Fibroblast of skin of left quadriceps (primary cell): ENCODE results near the gene IP6K3.

ENCODE experiments used
- DNase-seq, 2 experiments: peaks; one replicate each; pipeline ENCODE4 v3.0.0-alpha.2; 2013; ENCODE audit warnings: low read depth in 2 of 2

The IP6K3 gene, protein sequence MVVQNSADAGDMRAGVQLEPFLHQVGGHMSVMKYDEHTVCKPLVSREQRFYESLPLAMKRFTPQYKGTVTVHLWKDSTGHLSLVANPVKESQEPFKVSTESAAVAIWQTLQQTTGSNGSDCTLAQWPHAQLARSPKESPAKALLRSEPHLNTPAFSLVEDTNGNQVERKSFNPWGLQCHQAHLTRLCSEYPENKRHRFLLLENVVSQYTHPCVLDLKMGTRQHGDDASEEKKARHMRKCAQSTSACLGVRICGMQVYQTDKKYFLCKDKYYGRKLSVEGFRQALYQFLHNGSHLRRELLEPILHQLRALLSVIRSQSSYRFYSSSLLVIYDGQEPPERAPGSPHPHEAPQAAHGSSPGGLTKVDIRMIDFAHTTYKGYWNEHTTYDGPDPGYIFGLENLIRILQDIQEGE

DNA sequence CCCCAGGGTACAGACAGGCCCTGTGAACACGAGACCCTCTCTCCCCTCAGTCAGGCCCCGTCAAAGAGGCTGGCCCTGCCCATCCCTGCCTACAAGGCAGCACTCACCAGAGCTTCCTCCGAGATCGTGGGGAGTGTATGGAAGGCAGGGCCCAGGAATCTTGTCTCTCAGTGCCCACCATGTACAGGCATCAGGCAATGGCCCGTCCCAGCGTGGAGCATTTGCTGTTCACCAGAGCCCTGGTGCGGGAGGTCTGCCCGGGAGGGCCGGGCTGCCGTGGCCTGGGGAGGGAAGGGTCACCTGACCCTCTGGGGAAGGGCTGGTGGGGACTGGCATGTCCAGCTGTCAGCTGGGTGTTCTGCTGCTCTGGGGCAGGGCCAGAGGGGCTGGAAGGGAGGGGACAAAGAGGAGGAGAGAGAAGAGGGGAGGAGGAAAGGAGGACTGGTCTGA lies at the start of gene IP6K3:
Gene IP6K3 (minus strand): TSS at position 255 of the 450 bp plus-strand sequence. CDS start 11,429 bp downstream, outside the sequence.
- no peak for DNase-seq

DNA sequence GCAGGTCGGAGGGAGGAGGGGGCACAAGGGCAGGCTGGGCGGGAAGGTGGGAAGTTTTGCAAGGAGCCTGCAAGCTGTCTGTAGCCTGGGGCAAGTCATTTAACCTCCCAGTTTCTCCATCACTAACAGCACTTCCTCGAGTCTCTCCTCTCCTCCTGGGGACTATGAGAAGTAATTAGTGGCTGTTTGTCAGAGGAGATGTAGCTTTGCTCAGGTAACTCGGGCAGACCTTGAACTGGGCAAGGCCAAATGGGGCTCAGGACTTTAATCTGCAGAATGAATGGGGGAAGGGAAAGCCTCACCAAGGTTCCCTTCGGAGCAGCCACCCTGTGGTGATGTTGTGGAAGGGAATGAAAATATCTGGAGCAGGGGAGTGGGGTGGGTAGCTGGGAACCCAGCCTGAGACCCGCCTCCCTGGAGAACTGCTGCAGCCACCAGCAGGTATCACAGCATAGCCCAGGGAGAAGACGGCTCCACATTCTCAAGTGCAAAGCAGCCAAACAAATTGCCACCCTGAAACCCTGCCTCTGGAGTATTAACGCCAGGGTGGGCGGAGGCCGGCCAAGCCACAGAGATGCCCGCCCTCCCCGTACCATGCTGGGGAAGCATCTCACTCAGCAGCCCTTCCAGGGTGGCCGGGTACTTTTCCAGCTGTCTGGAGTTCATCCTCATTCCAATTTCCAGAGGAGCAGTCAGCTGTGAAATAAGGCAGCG lies 48.4 kb upstream of the IP6K3 start:
- DNase-seq, result no peak

DNA sequence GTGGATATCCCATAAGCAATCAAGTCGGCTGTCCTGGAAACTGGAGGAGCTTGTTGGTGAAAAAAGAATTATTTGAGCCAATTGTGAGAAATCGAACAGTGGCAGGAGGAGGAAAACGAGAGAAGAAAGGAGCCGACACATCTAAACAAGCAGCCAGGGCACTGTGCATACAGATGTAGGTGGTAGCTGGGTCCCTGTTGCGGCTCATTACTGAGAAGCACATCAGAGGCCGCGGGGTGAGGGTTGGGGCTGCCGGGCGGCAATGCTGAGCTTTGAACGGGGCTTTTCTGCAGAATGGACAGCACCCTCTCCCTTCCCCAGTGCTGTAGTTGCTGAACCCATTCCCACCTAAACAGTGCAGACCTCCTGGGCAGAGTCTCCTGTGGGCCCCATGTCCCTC lies 46.3 kb upstream of the IP6K3 start:
- no peak for DNase-seq

DNA sequence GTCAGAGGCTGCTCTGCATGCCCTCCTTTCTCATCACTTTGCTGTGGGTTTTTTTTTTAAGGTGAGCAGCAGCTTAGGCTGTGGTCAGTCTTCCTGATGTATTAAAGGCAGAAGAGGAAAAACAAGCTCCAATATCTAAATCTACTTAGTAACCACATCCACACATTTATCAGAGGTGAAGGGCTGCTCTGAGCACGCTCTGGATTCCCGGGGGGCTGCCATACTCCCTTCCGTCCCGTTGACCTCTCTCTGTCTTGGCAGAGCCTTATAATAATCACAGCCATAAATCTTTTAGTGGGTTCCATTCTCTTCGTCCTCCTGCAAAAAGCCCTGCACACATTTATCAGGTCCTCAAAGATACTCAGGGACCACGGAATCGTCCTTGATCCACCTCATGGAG lies 44.9 kb upstream of the IP6K3 start:
- no peak for DNase-seq

DNA sequence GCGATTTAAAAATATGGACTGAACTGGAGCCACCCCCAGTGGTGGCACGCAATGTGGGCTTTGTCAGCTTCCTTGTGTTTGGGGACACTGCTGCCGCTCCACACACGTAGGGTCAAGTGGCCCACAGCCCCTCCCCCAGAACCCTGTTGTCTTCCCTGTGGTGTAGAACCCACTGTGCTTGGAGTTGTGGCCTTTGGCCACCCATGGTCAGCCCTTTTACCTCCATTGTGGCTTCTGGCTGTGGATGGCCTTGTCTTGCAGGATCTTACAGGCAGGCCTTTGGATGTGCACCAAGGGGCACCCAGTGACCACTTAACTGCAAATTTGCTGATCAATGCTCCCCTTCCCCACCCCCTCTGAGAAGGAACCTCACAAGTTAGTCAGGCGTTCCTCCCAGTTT lies 44.2 kb upstream of the IP6K3 start:
- no peak for DNase-seq

DNA sequence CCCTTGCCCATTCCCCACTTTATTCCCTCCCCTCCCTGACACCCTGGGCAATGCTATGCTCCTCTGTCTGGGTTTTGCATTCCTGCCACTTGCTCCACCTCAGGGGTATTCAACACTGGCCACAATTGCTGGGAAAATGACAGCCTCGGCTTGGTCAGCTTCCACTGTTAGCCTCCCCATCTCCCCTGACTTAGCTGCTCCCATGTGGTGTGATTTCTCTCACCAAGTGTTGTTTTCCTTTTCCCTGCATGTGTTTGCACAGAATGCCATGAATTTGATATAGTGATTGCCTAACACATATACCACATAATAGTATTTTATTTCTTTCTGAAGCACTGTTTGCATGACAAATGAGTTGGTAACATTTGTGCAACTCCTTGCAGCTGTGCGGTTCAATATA lies 43.7 kb upstream of the IP6K3 start:
- DNase-seq, result no peak

DNA sequence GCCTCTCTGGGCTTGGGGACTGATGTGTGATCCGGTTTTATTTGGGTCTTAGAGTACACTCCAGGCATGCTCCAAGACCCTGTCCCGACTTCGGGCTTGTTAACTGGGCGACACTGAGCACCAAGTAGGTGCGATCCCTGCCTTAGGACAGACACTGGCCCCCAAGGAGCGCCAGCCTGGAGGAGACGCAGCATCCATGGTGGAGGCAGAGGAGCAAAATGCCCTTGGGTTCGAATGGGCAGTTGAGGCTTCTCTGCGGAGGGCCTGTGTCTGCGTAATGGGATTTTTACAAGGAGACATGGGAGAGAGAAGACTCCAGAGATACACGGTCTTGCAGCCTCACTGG lies 42.8 kb upstream of the IP6K3 start:
- no peak for DNase-seq

DNA sequence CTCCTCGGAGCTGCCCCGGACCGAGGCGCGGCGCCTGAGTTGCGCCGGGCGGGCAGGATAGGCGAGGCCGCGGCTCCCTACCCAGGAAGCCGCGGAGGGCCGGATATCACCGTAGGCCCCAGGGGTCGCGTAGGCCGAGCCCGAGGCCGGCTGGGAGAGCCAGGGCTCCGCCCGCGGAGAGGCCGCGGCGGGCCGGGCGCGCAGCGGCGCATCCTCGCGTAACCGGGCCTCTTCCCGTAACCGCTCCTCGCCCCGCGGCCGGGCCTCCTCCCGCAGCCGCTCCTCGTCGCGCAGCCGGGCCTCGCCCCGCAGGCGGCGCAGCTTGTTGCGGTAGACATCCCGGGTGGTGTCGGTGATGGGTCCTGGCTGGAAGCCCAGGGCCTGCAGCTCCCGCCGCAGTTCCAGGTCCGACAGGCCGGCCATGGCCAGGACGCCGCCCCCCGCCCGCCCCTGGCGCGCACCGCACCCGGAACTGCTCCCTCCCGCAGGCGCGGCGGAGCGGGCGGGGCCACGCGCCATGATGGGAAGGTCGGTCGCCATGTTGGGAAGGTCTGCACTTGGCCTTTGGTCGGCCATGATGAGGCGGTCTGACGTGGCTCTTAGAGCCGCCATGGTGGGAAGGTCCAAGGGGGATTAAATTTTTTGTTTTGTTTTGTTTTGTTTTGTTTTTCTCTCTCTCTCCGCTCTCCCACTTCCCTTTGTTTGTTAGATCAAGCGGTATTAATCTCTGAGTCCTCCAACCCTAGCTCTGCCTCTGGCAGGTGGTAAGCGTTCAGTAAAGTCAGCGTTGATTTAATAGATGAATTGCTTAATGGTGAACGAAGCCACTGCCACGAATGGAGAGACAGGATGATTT lies 42.2 kb upstream of the IP6K3 start, which contains the start of gene LEMD2:
Gene LEMD2 (minus strand): TSS at position 437 of the 856 bp plus-strand sequence. CDS start 14 bp downstream, at position 423.
- DNase-seq, result peak; percentile 87 to 90

DNA sequence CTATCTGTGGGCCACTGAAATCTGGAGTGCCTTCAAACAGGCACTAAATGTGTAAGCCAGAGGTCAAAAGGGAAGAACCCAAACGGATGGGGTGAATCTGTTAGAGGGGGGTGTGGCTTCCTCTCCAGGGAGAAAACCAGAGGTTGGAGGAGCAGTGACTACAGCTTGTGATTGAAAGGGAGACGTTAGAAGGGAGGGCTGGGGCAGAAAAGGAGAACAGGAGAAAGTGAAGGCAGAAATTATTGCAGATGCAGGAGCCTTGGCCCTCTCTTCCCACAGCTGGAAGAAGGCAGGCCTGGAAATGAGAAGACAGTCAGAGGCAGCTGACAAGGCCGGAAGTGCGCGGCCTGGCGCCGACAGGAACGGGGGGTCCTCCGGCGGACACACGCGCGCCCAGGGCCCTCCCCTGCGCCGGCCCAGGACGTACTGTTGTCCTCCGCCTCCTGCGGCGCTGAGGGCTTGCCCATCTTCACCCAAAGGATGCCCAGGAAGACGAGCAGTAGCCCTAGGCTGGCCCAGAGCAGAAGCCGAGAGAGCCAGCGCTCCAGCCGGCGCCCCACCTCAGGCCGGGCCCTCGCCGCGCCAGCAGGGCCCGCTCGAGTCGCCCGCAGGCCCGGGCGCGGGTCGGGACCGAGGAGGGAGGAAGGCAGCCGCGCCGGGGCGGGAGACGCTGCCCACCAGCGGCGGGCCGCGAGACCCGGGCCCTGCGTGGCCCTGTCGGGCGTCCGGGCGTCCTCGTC lies 41.4 kb upstream of the IP6K3 start:
- DNase-seq, result peak in 1 of 2 experiments; percentile 32

DNA sequence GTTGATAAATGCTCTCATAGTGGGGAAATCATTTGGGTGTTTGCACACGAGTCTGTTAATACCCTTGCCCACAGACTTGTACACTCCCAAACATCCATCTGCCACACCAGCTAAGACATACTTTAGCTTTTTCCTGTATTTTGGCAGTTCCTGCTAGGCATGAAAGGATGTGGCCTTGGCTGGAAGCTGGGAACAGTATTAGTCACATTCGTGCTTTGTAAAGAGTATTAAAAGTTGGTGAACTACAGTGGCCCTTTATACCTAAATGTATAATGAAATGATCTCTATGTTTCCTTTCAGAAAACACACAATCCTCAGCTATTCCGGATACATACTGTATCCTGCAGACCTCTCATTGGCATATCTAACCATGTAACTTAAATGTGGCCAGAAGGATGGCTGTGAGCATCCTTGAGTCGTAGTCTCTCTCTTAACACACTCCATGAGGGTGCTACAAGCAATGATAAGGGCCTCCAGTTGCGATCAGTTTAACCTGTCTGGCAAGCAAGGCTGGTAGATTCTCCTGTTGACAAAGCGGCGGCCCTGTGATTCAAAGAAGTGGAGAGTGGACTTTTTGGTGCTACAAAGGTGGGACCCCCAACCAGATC lies 40.7 kb upstream of the IP6K3 start:
- DNase-seq, result no peak

DNA sequence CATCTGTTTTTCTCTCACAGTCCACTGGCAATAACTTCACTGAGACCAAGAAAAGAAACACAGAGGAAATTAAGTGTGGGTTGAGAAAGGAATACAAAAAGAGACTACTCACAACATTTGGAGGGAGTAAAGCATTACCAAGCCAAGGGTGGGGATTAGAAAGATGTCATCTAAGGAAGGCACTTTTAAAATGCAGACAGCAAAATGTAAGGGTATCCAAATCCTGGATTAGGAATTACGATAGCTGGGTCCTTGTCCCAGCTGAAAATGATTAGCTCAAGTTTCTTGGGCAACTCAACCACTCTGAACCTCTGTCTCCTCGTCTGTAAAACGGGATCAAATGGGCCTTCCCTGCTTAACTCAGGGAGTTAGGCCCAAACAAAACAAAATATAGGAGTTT lies 40.0 kb upstream of the IP6K3 start:
- DNase-seq, result no peak

DNA sequence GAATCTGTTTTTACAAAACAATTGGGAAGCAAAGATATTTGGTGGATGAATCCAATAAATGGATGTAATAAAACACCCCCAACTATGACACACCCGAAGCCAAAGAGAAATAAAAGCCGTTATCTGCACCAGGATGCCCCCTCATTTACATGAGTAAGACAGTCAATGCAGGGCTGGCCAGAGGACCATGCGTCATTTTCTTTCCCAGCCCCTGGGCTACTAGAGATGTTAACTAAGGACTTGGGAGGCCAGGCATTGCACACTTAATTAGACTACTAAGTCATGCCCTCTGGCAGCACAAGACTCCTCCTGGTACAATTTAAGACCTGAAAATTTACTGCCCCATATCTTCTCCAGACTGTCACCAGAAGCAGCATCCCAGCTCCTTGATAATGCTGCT lies 39.1 kb upstream of the IP6K3 start:
- DNase-seq, result no peak

DNA sequence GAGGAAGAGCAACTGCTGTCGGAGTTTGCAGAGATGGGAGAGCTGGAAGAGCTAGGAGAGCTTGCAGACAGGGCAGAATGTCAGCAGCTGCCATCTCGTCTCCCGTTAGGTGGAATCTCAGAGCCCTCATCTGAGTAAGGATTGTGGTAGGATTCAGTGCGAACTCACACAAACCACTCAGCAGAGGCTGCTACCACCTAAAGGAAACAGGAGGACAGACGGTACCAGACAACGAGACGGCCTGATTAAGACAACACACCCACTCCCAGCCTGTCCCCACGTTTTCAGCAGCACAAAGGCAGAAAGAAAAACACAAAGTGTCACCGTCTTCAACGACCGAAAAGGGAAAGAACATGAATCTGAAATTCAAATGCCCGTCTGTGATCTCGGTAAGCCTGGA lies 38.1 kb upstream of the IP6K3 start:
- no peak for DNase-seq

DNA sequence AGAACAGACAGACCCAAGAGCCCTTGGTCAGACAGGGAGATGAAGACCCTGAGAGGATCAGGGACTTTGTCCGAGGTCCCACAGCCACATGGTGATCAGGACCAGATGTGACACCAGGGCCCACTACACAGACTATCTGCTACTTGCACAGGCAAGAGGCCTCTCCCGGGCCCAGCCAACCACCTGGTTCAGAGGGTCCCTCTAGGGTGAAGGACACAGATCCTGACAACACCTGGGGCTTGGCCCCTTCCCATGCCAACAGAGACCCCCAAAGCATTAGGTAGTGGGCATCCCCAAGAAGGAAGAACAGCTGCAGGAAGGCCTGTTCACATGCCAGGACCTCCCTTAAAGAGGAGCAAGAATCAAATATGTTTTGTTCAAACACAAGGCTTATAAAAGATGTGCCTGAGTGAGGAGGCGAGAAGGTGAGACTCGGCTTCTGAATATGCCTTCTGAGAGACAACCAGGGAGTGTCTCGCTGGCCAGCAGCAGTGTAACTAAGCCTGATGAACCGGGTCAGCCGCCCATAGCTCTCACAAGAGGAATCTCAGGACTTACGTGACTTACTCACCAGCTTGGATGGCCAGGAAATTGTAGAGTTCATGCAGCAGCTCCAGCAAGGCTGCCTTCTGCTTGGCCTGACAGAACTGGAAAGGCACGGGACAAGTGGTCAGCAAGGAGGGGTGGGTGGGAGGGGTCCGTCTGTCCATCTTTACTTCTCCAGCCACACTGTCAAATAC lies 37.2 kb upstream of the IP6K3 start:
- DNase-seq, result no peak

DNA sequence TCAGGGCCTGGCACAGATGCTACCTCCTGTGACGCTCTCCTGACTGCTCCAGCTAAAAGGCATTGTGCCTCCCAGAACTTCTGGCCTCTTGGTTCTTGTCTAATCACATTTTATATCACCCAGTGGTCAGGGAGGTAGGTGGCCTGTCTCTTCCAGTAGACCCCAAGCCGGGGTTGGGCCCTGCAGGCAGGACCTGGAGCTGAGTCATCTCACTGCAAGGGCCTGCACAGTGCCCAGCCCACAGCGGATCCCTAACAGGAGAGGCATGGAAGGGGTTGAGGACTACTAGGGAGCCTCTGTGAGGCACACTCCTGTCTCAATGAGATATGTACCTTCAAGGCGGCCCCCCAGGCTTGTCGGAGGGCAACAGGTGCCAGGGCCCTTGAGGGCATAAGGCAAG lies 35.9 kb upstream of the IP6K3 start:
- DNase-seq, result no peak

DNA sequence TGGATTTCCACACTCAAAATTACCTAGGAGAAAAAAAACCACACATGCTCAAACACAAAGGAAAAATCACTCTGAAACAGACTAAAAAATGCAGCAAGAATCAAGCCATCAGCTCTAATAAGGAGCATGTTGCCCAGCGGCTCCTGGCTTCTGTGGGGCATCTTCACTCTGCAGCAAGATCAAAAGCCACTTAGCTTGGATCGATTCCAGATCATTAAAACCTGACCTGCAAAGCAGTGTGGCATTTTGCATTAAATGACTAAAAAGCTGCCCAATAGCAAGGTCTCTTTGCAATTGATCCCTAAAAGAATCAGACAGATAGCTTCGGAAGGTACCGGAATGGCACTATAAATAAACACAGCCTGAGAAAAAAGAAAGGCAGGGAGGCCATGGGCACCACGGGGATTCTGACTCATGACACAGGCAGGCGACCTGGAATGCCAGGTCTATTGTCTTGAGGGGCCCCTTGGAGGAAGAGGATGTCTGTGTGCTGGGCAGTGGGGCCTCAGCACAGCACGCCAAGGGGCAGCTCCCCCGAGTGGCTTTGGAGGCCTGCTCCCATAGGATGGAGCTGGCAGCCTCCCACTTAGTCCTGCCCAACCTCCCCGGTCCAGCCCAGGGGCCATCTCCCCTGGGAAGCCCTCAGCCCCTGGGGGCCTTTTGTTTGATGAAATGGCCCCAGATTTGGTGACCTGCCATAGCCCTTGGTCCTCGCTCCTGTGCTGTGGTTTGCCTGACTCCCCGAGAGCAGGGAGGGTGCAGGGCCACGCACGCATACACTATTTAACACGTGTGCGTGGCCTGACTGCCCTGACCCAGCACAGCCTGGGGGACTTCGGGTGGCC lies 34.6 kb upstream of the IP6K3 start:
- DNase-seq, result no peak

DNA sequence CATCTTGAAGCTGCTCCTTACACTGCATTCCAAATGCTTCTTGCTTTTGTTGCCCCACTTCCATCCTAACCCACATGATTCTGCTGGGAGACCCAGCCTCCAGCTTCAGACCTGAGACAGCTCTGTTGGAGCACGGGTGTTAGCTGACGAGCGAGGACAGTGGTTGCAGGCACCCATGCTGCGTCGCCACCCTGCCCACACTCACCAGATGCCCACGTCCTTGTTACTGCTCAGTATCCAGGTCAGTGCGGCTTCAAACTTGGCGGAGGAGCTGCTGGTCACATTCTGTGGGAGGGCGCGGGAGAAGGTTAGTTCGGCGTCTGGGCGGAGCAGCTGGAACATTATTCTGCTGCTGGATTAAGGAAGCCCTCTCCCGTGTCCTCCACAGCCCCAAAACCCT lies 33.2 kb upstream of the IP6K3 start:
- DNase-seq, result no peak

DNA sequence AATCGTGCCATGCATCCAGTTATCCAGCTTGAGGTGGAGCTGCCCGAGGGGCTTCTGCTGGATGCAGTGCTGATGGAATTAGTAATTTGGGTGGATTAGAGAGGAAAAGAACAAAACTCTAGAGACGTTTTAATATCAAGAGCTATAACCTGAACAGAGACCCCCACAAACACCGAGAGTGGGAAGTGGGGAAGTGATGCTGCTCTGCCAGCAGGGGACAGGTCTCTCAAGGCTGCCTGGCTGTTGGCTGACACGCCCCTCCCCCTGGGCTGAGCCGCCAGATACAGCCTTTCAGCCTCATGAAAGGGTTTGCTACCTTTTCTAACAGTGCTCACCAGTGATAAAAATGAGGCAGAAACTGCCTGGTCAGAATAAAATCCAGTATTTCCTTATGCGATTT lies 32.6 kb upstream of the IP6K3 start:
- DNase-seq, result no peak

DNA sequence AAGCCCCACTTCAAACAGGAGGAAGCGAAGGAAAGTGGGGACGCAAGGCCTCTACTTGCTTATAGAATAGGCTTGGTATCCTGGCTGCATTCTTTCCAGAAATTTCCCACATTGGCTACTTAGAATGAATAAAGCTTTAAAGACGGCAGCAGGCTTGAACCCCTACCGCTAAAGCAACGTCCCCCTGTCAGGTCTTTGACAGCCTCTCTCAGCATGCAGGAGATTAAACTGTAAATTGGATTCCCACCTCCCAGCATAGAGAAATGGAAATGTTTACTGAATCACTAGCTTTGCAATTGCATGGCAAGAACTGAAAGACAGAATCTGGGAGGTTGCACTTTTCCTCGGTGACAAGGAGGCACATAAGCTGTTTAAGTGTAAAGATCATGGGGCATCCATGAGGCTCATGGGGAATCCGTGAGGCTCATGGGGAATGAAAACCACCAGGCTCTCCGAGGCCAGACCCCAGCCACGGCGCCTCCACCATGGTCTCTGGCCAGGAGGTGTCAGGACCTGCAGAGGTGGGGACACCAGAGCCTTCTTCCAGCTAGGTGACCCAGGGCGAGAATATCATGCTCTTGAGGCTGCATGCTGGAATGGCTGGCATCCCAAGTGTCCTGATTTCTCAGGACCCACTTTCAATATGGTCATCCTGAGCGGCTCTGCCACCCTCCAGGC lies 31.9 kb upstream of the IP6K3 start:
- no peak for DNase-seq
